CD4-positive, alpha-beta T cell treated with Interleukin-4 for 4 hours (primary cell): ENCODE results near the gene PPARA.

Experiments used
- DNase-seq: peaks from one replicate; pipeline ENCODE4 v3.0.0-alpha.2; 2020

PPARA gene

DNA sequence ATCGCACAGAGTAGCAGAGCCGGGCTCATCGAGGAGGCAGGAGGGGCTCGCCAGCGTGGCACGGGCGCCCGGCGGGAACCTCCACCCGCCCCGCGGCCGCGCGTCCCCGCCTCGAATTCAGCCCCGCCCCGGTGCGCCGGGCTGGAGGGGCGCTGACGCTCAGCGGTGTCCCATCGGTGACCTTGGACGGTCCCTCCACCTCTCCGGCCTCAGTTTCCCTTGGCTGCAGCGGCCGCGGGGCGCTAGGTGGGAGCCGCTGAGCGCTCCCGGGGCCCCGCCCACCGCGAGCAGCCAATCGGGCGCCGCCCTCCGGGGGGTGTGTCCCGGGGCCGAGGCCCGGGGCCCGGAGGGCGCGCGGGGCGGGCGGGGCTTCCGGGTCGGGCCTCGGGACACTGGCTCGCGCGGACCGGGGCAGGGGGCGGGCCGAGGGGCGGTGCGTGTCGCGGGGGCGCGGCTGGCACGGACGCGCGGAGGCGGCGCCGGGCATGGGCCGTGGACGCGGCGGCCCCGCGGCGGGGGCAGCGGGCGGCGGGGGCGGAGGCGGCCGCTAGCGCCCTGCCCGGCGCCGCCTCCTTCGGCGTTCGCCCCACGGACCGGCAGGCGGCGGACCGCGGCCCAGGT, at the start of gene PPARA:
Gene PPARA, plus strand, starts transcription at position 493 of the 621 bp plus-strand sequence. CDS start 47,858 bp downstream, outside the sequence.
- peak; percentile 86 for DNase-seq

DNA sequence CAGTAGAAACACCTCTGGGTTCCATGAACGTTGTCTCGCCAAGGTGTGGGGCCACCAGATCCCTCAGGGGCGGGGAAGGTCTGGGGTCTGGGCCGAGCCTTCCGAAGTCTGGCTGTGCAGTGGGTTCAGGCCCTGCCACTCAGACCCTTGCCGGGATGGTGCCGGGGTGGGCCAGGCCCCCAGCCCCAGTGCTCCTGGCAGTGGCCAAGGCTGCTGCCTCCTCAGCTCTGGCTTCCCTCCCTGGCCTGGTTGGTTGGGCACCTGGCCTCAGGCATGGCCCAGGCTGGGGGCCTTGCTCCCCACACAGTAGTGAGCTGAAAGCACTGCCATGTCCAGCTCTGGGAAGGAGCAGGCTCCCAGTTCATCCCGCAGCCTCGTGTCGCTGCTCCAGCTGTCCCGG, 48.2 kb upstream of the PPARA start:
- DNase-seq, result no peak

DNA sequence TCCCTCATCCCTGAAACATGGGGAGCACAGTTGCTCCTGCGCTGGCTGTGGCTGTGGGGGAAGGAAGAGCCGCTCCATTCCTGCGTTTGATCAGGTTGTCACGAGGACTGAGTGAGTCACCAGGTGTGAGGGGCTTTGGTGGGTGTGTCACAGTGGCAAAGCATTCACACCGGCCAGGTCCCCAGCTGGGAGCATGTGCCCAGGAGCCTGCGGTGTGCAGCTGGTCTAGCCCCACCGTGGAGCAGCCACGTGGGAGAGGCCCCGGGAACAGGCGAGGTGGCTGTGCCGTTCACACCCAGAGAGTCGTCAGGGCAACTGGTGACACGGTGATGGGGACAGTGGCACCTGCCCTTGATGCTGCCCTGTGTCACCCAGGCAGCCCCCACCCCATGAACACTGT, 47.6 kb upstream of the PPARA start:
- DNase-seq, result no peak

DNA sequence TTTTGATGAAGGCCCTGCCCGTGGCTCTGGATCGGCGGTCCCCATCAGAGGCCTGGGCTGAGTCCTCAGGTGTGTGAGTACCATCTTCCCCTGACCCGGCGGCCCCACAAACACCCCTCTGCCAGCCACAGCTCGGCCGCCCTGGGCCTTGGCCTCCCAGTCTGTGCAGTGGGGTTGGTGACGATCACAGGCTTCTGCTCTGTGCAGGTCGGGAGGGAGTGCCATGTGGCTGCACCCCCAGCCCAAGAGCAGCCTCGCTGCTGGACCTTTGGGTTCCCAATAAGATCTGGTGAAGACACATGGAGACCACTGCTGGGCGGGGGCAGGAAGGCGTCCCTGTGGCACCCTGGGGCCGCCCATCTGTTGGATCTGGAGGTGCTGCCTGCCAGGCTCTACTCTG, 47.1 kb upstream of the PPARA start:
- DNase-seq, result no peak

DNA sequence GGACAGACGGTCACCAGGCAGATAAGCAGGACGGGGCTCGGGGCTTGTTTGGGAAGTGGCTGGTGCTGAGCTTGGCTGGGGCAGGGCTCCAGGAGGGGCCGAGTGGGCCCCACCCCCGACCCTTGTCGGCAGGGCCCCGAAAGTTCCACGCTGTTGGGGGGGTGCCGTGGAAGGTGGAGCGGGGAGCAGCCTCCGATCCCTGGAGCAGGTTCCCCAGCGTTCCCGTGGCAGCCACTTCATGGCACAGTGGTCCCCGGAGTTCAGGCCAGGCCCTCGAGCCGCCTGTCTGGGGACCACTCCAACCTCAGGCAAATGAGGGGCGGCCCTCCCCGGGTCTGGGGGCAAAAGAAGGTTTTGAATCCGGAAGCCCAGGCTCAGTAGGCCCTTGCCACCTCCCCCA, 46.7 kb upstream of the PPARA start:
- no peak for DNase-seq

DNA sequence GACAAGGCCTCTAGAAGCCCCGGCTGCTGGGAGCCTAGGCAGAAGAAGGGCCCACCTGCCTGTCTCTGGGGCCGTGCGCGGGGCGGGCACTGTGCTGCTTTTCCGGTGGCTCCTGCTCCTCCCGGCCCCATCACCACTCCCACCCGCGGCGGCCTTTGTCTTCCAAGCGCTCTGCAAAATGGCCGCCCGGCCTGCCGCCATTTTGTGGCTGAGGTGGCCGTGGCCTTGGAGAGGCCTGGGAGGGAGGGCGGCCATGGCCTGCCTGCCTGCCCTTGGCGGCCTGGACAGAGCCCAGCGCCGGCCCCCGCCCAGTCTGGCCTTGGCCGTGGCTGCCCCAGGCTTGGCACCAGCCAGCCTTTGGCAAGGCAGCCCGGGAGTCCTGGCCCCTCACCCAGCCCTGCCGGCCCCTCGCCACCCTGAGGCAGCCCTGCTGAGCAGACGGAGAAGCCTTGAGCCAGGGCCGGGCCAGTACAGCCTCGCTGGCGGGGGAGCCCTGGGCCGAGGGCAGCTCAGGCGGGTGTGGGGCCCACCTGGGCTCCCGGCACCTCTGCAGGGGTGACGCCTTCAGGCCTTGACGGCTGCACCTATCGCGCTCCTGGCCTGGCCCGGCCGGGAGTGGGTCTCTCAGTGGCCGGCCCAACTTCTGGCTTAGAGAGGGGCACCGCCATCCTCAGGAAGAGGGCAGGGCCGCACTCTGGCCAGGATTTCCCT, 46.0 kb upstream of the PPARA start:
- no peak for DNase-seq

DNA sequence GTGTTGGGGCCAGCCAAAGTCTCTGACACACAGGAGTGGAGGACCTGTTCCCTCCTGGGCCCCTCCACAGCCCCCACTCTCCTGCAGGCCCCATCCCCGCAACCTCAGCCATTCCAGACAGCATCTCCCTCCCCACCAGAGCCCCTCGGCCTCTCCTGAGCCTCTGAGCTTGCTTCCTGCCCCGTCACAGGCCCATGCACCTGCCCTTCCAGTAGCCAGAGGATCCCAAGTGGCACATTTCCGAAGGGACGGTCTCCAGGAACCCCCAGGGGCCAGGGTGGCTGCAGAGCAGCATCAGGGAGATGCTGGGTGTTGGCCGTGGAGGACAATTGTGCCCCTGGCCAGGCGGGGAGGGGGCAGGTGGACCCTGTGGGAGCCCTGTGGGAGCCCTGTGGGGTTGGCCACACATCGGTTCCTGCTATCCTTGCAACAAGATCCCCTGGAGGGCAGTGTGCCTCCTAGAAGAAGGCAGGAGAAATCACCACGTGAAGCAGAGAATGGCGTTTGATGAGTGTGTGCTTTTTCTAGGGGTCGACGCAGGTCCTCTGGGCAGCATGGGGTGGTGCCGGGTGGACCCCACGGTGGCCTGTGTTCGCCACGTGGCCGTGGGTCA, 45.3 kb upstream of the PPARA start:
- no peak for DNase-seq

DNA sequence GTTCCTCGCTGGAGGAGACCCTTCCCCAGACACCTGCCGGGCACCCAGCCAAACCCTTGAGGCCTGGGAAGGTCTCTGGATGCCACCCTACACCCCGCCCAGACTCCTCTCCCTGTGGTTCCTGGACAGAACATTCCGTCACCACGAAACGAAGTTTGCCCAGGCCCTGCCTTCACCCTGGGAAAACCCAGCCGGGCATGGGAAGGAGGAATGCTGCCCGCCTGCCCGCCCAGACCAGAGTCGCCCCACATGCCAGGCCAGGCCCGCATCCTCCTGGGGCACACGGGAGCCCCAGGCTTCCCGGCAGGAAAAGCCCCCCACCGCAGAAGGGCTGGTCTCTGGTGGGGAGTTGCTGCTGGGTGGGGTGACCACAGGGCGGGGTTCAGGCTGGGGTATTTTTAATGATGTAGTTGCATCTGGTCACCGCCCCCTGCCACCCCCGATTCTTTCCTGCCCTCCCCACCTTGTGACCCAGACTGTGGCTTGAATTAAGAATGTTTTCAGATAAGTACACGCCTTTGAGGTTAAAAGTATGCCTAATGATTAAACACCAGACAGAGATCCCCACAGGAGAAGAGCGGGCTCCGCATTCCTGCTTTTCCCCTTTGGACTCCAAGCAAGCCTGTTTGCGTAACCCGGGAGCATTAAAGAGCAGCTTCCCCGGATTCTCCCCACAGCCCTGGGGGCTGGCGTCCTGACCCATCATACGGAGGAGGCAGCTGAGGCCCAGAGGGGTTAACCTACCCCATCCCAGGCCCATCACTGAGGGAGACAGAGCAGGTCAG, 44.6 kb upstream of the PPARA start:
- no peak for DNase-seq

DNA sequence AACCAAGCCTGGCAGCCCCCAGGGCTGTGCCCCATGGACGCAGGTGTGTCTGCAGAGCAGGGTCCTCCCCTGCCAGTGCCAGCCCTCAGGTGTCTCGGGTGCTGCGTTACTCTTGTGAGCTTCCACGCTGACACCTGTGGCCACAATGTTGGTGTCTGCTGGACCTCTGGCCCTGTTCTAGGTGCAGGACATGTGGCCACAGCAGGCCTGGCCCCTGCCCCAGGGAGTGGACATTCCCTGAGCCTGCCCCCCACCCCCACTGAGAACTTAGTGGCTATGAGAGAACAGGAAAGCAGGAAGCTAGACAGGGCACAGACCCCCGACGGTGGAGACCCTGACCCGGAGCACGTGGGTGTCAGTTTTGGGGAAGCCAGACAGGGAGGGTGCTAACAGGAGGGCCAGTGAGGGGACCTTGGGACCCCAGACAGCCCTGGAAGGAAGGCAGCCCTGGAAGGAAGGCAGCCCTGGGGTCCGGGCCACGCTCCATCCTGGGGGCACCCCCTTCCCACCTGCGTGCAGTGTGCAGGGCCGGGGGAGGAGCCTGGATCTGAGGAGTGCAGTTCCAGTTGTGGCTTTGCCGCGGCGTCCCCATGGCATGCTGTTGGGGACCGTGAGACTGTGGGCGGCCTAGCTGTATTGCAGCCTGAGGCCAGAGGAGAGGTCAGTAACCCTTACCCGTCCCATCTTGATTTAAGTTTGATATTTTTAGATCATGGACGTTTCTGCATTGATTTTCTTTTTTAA, 43.9 kb upstream of the PPARA start:
- no peak for DNase-seq

DNA sequence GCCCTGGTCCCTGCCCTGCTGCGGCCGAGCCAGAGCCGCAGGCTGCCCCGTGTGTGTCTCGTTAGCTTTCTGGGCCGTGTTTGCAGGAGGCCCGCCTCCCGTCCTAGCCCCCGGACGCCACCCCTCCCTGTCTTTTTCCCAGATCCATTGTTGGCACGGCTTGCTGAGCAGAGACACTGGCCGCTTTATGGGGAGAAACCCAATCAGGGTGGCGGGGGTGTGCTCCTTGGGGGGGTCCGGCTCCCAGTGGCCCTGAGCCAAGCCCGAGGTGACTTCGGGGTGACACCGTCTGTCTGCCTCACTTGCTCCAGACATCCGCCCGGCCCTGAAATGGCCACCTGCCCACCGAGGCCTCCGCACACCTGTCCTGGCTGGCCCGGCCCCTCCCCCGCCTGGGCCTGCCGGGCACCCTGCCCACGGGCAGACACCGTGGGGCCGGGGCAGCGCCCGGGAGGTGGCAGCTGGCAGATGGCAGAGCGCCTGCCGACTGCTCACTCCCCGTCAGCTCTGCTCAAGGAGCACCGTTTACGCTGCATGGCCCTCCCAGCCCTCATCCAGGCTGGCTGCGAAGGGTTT, 43.1 kb upstream of the PPARA start:
- no peak for DNase-seq

DNA sequence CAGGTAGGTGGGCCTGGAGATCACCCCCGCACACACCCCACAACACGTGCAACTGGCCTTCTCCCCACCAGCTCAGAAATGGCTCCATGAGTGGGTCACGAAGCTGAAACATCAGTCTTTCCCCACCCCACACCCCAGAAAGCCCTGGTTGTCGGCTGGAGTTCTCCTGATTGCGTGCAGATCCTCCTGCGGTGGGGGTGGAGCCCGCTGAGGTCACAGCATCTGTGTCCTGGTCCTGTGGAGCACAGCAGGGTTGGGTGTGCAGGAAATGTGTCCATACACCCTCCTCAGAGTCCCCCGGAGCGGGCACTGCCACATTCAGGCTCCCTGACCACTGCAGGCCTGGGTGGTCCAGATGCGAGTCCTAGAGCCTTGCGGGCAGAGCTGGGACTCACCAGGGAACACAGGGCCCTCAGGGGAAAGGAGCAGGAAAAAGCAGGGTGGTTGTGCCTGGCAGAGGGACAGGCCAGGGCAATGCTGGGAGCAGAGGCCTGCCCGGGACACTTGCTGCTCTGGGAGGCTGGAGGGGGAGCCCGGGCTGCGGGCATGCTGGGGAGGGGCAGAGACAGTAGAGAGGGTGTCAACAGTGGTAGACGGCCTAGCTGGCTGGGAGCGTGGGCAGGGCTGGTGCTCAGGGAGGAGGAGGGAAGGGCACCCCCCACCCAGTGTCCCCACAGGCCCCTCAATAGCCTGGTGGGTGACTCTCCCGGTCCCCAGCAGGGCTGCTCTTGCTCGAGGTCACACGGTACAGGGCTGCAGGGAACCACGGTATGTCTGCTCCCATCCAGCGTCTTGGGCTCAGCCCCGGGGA, 42.4 kb upstream of the PPARA start:
- no peak for DNase-seq

DNA sequence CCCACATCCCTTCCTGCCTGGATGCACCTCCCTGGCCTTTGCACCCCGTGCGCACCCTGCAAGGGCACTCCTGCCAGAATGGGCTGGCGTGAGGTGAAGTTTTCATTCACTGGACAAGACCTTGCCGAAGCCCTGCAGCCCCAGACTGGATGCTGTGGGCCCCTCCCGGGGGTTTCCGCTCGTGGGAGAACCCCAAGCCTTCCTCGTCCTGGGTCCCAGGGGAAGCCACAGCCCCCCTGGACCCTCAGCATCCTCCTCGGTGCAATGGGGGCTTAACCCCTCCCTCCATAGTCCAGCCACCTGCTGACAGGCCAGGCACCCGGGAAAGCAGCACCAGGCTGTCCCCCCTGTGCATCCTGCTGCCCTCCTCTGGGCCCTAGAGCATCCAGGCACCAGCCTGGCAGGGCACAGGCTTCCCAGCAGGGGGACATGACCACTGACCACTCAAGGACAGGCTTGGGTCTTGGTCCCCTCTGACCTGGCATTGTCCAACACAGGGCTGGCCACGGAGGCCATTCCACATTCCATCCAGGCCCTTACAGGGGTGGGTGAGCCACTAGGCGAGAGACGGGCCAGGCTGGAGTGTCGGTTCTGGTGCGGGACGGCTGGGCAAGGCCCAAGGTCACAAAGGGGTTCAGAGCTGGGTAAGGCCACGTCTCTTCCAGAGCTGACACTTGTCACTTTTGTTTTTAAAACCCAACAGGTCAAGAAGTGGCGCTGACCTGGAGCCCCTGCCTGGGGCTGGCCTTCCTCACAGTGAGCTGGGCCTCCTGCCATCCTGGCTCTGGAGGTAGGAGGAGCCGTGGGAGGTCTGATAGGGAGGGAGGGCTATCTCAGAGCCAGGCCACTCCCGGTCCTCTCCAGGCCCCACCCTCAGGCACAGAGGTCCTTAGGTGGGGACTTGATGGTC, 41.5 kb upstream of the PPARA start:
- no peak for DNase-seq

DNA sequence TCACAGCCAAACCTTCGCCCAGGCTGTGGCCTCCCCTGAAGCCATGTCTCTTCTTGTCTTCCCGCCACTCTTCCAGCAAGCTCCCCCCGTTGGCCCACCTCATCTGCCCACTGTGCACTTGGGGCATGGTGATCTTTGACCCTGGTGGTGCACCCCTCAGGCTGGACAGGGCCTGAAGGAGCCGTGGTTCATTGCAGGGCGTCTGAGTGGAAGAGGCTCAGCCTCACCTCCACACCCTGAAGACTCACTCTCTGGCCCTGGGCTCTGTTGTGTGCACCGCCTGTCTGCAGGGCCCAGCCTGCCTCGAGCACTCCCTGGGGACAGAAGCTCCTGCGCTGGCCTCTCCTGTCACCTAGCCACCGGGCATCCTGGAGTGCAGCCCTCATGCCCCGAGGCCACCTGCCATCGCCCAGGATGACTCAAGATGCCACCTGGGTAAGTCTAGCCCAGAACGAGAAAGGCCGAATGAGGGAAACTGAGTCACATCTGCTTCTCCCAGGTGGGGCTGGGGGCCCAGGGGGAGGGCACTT, 40.8 kb upstream of the PPARA start:
- no peak for DNase-seq

DNA sequence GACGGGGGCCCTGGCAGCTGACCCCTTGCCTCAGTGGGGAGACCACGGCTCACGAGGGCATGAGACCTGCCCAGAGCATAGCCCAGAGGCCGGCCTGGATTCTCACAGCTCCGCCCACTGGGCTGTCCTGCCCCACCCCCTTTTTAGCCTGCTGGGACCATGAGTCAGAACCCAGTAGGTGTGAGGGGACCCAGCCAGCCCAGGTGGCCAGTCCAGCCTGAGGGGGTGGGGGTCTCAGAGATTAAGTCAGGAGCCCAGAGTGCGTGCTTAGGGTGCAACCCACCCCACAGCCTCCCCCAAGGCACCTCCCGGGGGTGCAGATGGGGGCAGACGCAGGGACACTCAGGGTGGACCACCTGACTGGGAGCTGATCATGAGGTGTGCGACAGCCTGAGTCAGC, 40.1 kb upstream of the PPARA start:
- no peak for DNase-seq

DNA sequence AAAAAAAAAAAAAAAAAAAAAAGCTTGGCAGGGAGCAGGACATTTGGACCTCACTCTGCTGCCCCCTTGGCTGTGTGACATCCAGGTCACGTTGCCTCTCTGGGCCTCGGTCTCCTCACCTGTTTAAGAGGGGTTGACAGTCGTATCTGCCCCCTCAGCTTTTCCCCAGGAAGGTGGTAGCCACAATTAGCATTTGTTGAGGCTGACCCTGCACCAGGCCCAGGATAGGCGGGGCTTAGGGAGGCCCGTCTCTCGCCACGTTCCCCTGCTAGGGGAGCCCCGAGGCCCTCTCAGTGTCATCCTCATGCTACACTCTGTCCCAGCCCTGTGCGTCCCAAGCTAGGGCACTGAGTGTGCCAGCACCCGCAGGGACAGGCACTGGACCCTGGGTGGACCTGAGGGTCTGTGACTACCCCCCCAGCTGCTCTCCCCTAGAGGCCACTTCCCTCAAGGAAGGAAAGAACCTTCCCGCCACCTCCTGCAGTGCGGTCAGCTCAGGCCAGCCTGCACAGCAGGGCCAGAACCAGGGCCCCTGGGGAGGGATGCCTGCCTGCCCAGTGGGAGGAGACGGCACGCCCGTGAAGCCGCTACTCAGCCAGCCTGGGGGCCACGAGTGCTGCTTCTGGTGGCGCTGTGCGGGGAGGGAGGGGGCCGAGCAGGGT, 38.5 kb upstream of the PPARA start:
- no peak for DNase-seq

DNA sequence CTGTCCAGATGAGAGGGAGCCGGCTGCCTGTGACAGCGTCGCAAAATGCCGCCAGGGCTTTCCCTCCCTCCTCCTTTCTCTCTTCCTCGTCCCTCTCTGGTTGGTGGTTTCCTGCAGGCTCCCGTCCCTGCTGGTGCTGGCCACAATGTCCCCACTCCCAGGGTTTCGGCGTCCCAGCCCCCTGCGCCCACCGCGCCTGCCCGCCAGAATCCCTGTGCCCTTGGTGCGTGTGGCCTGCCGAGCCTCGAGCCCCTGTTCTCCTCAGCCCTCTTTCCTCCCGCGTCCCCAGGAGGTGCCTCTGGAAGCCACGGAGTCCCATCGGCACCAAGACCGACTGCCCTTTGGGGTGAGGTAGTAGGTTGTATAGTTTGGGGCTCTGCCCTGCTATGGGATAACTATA, 37.9 kb upstream of the PPARA start:
- DNase-seq, result no peak

DNA sequence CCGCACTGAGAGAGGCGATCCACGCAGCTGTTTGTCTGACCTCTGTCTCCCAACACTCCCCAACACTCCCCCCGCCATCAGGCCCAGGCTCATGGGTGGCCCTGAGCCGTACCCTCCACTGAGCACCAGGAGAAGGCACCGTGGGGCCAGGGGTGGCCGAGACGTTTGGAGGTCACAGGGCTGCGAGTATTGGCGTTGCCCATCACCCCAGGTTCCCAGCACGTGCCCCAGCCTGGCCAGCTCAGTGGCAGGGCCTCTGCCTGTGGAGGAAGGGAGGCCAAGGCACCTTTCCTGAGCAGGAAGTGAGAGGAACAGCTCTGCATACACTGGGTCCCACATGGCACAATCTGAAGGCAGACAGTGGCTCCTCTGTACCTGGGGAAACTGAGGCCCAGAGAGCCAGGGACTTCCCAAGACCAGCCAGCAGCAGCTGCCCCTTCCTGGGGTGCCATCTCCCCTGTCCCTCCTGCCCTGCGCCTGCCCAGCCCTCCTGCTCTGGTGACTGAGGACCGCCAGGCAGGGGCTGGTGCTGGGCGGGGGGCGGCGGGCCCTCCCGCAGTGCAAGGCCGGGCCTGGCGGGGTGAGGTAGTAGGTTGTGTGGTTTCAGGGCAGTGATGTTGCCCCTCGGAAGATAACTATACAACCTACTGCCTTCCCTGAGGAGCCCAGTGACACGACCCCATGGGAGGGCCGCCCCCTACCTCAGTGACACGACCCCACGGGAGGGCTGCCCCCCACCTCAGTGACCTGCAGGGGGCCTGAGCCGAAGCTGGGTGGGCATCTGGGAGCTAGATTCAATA, 37.0 kb upstream of the PPARA start:
- DNase-seq, result no peak

DNA sequence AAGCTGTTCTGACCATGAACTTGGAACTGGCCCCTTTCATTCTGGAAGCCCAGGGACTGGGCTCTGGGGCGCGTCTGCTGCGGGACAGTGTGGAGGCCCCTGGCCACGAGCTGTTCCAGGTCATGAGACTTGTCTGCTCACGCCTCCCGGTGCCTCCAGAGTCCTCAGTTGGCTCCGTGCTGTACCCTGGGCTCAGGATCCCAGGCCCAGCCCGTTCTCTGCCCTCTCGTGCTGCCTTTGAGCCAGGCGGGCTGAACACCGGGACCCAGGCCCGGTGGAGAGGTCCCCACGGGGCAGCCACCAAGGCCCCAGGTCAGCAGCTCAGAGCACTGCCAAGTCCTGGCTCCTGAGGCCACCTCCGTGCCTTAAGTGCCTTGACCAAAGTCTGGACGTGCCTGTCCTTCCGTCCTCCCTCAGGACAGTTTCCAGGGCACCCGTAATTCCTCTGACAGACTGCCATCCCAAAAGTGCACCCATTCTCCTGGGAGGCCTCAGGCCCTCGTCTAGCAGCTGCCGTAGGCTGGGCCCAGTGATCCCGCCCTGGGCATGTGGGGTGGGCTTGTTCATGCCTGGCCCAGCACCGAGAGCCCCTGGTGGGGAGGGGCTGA, 36.3 kb upstream of the PPARA start:
- DNase-seq, result no peak
